Uterus (tissue), 4 donors: Measurements from ENCODE around the gene SLC24A5. TPM values are rescaled to one million over a fixed set of nuclear protein-coding genes. Genes with fewer than 3 reads are reported as not detected.

Experiments
- DNase-seq, 2 donors: peaks; one replicate each; pipeline ENCODE4 v3.0.0-alpha.2; 2019 to 2020
- H3K27ac ChIP-seq, 2 donors: fragments of 200-600 bp; sonication (generic); 1 replicate in 1 of 2; 2 replicates in 1 of 2; pipeline ENCODE4 v1.5.1; 2016 to 2018
- H3K27me3 ChIP-seq, 2 donors: fragments of 200-600 bp; sonication (generic); one replicate each; pipeline ENCODE4 v1.5.1; 2018 to 2019; ENCODE audit warnings: control low read depth in 1 of 2
- H3K36me3 ChIP-seq, 2 donors: fragments of 200-600 bp; sonication (generic); one replicate each; pipeline ENCODE4 v1.5.1; 2019; ENCODE audit warnings: control low read depth in 1 of 2
- H3K4me1 ChIP-seq, 2 donors: fragments of 200-600 bp; sonication (generic); one replicate each; pipeline ENCODE4 v1.5.1; 2018 to 2019; ENCODE audit warnings: control low read depth in 1 of 2
- H3K4me3 ChIP-seq, 2 donors: fragments of 200-600 bp; sonication (generic); 1 replicate in 1 of 2; 2 replicates in 1 of 2; pipeline ENCODE4 v1.5.1; 2018 to 2019; ENCODE audit warnings: mild to moderate bottlenecking in 1 of 2
- H3K9me3 ChIP-seq, 2 donors: fragments of 200-600 bp; sonication (generic); one replicate each; pipeline ENCODE4 v1.5.1; 2019; ENCODE audit warnings: control low read depth in 1 of 2
- POLR2A ChIP-seq, 2 donors: fragments of 450-650 bp; IDR thresholded peaks; one replicate each; pipeline ENCODE4 v1.6.1; 2016; ENCODE audit warnings: antibody characterized with exemption in 2 of 2, mild to moderate bottlenecking in 1 of 2, moderate library complexity in 1 of 2
- intact Hi-C: fragments of 100-400 bp; cut with DNase I; formaldehyde crosslinking; loops from one replicate; pipeline ENCODE4 v1.15.1; 2023; ENCODE audit warnings: low total_unique reads
- total RNA-seq, 4 donors: library from RNA; depleted of rRNA in 3 of 4; stranded (reverse); fragments of >200 nt in 3 of 4; gene quantifications; one replicate each; pipeline versions ENCODE4 v1.1.0 to v1.2.4, GENCODE V29; 2014 to 2023
- TF ChIP-seq, protein P1 (sequence below), 4 experiments: fragments of 200-600 bp in 2 of 4; fragments of 450-650 bp in 2 of 4; sonication (generic) in 2 of 4; IDR thresholded peaks; one replicate each; pipeline ENCODE4 v1.5.1; 2016 to 2019; ENCODE audit warnings: antibody characterized with exemption in 4 of 4, mild to moderate bottlenecking in 2 of 4, moderate library complexity in 1 of 4
- donor health status: DM: yes; HTN: yes; CAD: no.

The SLC24A5 gene
- total RNA-seq, 4 donors from 2014 or later: 0.29 TPM; not detected in 3

DNA sequence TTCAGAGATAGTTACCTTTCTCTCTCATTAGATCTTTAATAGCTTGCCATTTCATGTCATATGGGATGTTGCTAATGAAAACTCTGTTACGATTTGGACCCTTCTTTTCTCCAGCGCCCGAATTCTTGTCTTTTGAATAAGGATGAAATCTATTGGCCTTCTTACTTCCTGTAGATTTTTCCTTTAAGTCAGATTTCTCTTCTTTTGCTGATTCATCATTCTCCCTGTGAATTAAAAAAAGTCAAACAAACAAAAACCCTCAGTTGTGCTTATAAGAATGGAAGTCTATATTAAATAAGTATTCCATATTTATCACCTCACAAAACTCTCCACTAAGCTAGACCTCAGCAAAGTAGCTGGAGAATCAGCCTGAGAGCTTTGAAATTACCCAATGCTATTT, 47.8 kb downstream of the SLC24A5 start:
- Histone ChIP-seq H3K36me3 (no peaks in the 10 kb centered on the region), H3K27me3 (no peaks in the 10 kb centered on the region), H3K27ac (no peak overlapping the region), H3K9me3 (no peaks in the 10 kb centered on the region), H3K4me3 (no peak overlapping the region), H3K4me1 (no peaks in the 10 kb centered on the region)
- TF ChIP-seq, protein P1, sequence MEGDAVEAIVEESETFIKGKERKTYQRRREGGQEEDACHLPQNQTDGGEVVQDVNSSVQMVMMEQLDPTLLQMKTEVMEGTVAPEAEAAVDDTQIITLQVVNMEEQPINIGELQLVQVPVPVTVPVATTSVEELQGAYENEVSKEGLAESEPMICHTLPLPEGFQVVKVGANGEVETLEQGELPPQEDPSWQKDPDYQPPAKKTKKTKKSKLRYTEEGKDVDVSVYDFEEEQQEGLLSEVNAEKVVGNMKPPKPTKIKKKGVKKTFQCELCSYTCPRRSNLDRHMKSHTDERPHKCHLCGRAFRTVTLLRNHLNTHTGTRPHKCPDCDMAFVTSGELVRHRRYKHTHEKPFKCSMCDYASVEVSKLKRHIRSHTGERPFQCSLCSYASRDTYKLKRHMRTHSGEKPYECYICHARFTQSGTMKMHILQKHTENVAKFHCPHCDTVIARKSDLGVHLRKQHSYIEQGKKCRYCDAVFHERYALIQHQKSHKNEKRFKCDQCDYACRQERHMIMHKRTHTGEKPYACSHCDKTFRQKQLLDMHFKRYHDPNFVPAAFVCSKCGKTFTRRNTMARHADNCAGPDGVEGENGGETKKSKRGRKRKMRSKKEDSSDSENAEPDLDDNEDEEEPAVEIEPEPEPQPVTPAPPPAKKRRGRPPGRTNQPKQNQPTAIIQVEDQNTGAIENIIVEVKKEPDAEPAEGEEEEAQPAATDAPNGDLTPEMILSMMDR (IDR thresholded peaks at IDR 0.05): no peak
- TF ChIP-seq POLR2A (IDR thresholded peaks at IDR 0.05): no peak
- intact Hi-C loops: no loop called here
- DNase-seq: no peak

GRCh38 chr15:48170981-48171380, 50.2 kb downstream of the SLC24A5 start:
- H3K9me3 ChIP-seq: no peaks in the 10 kb centered on the region

DNA sequence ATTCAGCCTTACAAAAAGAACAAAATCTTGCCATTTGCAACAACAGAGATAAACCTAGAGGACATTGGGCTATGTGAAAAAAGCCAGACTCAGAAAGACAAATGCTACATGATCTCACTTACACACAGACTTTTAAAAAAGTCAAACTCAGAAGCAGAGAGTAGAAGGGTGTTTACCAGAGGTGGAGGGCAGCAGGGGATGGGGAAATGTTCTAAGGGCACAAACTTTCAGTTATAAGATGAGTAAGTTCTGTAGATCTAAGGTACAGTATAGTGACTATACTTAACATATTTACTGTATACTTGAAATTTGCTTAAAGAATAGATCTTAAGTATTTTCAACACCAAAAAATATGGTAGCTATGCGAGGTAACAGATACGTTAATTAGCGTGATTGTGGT, 54.3 kb downstream of the SLC24A5 start:
- Histone ChIP-seq H3K27ac (no peak overlapping the region), H3K36me3 (no peaks in the 10 kb centered on the region), H3K4me3 (no peak overlapping the region), H3K27me3 (no peaks in the 10 kb centered on the region), H3K9me3 (no peaks in the 10 kb centered on the region), H3K4me1 (no peaks in the 10 kb centered on the region)
- intact Hi-C loops: no loop called here
- DNase-seq: no peak
- no peak for TF ChIP-seq POLR2A (IDR thresholded peaks at IDR 0.05)
- TF ChIP-seq, protein P1 (IDR thresholded peaks at IDR 0.05): no peak

More at GRCh38 chr15:48170981-48171380, 50.2 kb downstream of the SLC24A5 start:
- H3K4me3 ChIP-seq: no peak overlapping the region
- DNase-seq: no peak
- no peaks in the 10 kb centered on the region for H3K27me3 ChIP-seq
- intact Hi-C loops: no loop called here
- no peaks in the 10 kb centered on the region for H3K4me1 ChIP-seq
- H3K36me3 ChIP-seq: no peaks in the 10 kb centered on the region
- TF ChIP-seq, protein P1 (IDR thresholded peaks at IDR 0.05): no peak
- TF ChIP-seq POLR2A (IDR thresholded peaks at IDR 0.05): no peak
- no peak overlapping the region for H3K27ac ChIP-seq

DNA sequence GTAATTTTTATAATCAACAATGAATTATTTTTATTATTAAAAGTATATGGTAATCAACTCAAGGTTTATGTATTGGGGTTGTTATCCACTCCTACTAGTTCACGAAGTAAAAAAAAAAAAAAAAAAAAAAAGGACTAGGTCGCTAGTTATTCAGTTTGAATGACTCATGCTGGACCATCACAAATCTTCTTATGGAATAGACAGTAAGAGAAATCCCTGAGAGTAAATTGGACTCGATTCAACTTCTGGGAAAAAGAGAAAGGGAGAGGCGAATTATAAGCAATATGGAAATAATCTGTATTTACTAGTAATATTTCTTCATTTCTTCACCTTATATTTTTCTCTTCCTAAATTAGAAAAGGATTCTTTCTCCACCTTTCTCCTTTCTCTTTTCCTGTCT, 55.3 kb downstream of the SLC24A5 start:
- intact Hi-C loops: no loop called here
- Histone ChIP-seq H3K27ac (no peak overlapping the region), H3K27me3 (no peaks in the 10 kb centered on the region), H3K9me3 (no peaks in the 10 kb centered on the region), H3K36me3 (no peaks in the 10 kb centered on the region), H3K4me3 (no peak overlapping the region), H3K4me1 (no peaks in the 10 kb centered on the region)
- DNase-seq: no peak
- TF ChIP-seq, protein P1 (IDR thresholded peaks at IDR 0.05): no peak
- TF ChIP-seq POLR2A (IDR thresholded peaks at IDR 0.05): no peak

DNA sequence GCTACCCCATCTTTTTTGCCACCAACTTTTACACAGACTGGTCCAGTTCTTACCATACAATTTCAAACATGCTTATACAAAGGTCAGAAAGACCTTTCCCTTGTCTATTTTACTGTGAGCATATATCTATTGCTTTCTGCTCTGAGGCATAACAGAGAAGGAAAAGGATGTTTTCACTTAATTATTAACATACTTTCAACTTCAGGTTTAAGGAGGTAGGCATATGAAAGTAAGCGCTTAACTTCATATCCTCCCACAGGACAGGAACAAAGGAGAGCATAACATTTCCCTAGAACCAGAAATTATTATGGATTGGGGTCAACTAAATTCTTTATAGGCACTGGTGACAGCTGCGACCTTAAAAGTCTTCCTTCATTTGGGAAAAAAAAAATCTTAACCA, 56.2 kb downstream of the SLC24A5 start:
- Histone ChIP-seq H3K9me3 (no peaks in the 10 kb centered on the region), H3K27ac (no peak overlapping the region), H3K4me1 (no peaks in the 10 kb centered on the region), H3K4me3 (peak overlapping the region in 1 of 2 donors; percentile 47), H3K27me3 (no peaks in the 10 kb centered on the region), H3K36me3 (no peaks in the 10 kb centered on the region)
- DNase-seq: no peak
- intact Hi-C loops: no loop called here
- no peak for TF ChIP-seq POLR2A (IDR thresholded peaks at IDR 0.05)
- TF ChIP-seq, protein P1 (IDR thresholded peaks at IDR 0.05): no peak
